ENCODE data around the gene CCT8.

Gene CCT8

DNA sequence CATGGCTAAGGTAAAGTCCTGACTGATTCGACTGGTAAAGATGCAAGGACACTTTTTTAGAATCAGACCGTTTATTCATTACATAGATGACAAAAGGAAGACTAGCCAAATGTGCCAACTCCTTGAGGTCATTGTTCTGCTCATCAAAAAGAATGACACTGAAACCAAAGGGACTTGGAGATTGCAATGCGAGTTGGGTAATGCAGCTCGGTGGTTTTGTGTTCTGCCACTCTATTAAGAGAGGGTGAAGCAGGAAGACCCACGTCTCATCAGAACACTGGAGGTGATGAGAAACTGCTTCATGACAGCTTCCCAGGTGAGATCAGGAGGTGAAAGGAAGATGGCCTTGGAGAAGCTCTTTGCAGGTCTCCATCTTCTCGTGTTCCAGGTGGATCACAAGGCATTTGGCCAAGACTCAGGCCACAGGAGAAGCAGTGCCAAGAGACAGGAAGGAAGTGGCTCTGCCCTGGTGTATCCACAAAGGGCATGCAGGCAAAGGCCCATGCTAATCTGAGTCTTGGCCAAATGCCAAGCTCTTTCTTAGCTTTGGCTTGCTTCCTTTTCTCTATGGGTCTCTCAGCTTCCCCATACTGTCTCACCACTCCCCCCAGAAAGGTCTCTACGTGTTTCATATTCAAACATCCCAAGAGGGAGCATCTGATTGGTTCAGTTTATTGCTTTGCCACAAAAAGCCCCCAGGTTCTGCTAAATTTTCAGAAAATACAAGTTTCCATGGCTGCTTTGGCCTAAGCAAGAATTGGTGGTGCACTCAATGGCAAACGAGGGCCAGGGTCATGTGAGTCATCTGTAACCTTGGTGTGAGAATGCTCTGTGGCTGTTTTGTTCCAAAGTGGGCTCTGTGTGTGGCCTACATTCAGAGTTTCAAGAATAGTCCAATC is 5.7 kb upstream of the CCT8 start:
- peak overlapping the region in 14 of 21 experiments; percentile 10 to 85 (median 40) for H3K27ac ChIP-seq

DNA sequence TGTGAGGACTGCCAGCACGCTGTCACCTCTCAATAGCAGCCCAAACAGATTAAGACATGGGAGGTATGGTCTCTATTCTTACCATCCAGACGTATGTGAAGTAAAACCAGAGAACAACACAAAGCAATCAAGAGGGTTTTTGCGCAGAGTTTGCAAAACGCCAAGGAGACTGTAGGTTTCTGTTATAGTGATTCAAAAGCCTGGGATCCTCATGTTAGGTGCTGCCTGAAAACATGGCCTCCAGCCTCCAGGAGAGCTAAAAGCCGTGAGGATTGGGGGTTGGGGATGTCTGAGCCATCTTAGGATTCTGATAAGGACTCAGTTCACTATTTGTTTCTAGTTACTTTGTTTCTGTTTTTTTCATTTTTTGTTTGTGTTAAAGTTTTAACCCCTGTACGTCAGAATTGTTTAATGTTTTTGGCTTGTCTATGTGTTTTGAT is 4.2 kb upstream of the CCT8 start:
- peak overlapping the region in 20 of 21 experiments; percentile 63 to 94 (median 84) for H3K27ac ChIP-seq
- H3K4me3 ChIP-seq: peak overlapping the region; percentile 28 to 66 (median 52)

More for the DNA sequence above, 5.7 kb upstream of the CCT8 start:
- no peak overlapping the region for H3K4me3 ChIP-seq

DNA sequence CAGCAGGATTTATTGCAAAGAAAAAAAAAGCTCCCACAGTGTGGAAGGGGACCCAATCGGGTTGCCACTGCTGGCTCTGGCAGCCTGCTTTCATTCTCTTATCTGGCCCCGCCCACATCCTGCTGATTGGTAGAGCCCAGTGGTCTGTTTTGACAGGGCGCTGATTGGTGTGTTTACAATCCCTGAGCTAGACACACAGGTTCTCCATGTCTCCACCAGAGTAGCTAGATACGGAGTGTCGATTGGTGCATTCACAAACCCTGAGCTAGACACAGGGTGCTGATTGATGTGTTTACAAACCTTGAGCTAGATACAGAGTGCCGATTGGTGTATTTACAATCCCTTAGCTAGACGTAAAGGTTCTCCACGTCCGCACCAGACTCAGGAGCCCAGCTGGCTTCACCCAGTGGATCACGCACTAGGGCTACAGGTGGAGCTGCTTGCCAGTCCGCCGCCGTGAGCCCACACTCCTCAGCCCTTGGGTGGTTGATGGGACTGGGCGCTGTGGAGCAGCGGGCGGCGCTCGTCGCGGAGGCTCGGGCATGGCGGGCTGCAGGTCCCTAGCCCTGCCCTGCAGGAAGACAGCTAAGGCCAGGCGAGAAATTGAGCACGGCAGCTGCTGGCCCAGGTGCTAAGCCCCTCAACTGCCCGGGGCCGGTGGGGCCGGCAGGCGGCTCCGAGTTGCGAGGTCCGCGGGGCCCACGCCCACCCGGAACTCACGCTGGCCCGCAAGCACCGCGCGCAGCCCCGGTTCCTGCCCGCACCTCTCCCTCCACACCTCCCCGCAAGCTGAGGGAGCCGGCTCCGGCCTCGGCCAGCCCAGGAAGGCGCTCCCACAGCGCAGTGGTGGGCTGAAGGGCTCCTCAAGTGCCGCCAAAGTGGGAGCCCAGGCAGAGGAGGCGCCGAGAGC is 3.5 kb upstream of the CCT8 start:
- Histone ChIP-seq H3K4me3 (peak overlapping the region; percentile 28 to 66 (median 52)), H3K27ac (peak overlapping the region; percentile 57 to 94 (median 84))

DNA sequence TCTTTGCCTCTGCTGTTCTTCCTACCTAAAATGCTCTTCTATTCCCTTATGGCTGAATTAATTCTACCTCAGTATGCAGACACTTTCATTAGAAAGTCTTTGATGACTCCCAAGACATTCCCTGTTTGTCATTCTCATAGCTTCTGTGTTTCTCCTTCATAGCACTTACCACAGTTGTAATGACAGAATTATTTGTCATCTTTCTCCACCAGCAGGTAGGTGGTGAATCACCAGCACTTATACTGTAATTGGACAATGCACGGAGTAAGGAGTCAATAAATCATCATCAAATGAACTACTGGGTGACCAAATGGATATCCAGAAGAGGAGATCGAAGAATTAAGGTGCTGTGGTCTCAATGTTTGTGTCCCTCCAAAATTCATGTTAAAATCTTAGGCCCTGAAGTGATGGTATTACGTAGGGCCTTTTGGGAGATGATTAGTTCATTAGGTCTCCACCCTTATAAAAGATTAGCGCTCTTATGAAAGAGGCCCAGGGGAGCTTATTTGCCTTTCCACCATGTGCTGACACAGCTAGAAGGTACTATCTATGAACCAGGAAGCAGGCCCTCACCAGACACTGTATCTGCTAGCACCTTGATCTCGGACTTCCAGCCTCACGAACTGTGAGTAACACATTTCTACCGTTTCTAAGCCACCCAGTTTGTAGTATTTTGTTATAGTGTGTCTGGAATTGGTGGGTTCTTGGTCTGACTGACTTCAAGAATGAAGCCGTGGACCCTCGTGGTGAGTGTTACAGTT is 2.4 kb upstream of the CCT8 start:
- Histone ChIP-seq H3K27ac (peak overlapping the region in 7 of 21 experiments; percentile 7 to 94 (median 85)), H3K4me3 (no peak overlapping the region)

DNA sequence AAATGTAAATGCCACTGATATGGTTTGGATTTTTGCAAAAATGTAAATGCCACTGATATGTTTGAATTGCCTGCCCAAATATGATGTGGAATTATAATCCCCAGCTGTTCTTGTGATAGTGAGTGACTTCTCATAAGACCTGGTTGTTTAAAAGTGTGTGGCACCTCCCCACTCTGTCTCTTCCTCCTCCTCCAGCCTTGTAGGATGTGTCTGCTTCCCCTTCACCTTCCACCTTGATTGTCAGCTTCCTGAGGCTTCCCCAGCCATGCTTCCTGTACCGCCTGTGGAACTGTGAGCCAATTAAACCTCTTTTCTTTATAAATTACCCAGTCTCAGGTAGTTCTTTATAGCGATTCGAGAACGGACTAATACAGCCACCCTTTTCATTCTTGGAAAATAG is 1.3 kb upstream of the CCT8 start:
- Histone ChIP-seq H3K27ac (no peak overlapping the region), H3K4me3 (no peak overlapping the region)

DNA sequence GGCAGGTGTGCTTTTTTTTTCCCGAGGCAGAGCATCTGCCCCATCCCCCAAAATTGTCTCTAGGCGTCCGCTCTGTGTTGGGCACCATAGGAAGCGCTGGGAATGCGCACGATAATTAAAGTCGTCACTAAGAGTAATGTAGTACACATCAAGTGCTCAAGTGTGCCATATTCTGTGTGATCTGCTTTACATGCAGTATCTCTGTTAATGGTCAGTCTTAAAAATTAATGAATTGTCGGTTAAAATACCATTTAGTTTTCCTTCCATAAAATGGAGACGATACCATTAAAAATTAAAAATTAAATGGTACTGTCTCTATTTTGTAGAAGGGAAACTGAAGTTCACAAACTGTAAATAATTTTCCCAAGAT is 544 bp upstream of the CCT8 start:
- peak overlapping the region; percentile 58 to 96 (median 76) for H3K4me3 ChIP-seq
- peak overlapping the region in 20 of 21 experiments; percentile 76 to 96 (median 92) for H3K27ac ChIP-seq

DNA sequence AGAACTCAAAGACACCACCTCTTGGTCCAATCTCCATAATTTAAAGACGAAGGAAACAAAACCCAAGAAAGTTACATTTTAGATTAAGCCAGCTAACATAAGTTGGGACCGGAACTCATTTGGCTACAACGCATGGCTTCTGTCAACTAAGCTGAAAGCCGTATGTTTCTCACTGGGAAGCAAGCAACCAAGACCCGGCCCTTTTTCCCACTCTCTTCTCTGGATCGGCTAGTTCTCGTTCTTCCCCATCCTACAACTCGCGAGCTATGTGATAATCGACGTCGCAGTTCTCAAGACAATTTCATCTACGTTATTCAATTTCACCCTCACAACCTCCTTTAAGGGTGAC is 601 bp downstream of the CCT8 start:
- peak overlapping the region; percentile 58 to 96 (median 76) for H3K4me3 ChIP-seq

DNA sequence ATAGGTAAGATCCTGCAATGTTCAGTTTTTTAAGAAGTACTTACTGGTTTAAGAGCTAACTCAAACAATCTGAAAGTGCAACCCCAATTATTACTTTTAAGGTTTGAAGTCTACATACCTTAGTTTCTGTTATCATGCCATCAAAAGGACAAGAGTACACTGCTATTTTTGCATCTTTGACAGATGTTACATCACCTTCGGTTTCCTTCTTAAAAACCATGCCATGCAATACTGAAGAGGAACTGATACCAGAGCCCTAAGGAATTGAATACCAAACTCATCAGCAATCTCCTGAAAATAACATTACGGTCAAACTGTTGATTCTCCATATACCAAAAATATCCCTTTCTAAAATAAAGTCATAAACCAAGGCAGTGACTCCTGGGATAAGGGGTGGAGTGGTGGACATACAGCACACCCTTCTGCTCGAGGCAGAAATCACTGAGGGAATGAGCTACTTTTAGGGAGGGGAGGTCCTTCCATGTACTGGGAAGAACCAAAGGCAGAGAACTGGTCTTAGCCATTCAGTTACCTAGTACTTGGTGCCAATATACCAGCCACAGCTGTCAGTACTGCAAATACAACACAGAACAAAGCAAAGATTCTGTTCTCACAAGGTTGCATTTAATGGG is 8.5 kb downstream of the CCT8 start:
- no peak overlapping the region for H3K4me3 ChIP-seq
- no peak overlapping the region for H3K27ac ChIP-seq

More for the DNA sequence above, 601 bp downstream of the CCT8 start:
- peak overlapping the region; percentile 76 to 98 (median 93) for H3K27ac ChIP-seq

DNA sequence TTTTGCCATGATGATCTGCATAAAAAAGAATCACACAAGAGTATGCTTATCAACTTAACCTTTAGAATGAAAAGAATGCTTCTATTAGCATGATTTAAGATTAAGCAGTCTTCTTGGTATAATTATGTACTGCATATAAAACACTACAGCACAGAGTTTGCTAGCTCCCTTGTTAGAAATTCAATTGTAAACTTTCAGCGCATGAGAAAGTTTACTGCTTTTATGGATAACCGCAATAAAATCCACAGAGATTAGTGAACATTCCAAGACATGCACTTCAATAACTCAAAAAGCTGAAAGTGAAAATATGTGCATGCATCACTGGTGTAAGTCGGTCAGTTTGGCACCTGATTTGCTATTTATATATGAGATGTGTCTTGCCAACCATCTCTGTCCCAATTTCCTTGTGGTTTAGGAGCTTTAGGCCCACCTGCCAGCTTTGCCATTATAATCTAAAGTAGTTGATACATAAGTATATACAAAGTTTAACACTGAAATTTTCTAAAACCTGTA is 16.9 kb downstream of the CCT8 start:
- H3K27ac ChIP-seq: no peak overlapping the region
- H3K4me3 ChIP-seq: no peak overlapping the region

DNA sequence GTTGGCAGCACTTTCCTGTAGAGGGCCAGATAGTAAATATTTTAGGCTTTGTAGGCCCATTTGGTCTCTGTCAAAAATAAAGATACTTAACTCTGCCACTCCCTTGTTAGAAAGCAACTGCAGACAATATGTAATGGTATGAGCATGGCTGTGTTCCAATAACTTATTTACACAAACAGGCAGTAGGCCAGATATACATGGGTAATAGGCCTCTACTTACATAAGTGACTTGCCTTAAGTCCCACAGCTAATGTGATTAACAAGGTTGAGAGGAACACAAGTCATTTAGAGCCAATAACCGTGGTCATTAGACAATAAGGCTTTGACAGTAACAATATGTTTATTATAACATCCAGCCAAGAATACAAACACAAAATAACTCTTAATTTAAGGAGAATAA is 17.4 kb downstream of the CCT8 start:
- H3K27ac ChIP-seq: no peak overlapping the region

DNA sequence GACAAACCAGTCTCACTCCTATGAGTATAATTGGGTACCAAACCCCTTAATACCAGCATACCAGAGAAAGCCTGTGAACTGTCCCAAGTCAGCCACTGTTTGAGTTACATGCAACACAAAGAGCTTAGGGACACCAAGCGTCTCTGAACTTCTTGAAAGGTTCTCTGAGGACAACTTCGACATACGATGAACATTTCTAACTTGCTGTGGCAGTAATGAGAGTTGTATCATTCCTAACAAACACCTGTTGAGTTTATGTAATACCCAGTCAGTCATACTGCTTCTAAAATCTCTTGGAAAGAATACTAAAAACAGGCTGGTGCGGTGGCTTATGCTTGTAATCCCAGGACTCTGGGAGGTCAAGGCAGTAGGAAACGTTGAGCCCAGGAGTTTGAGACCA is 18.4 kb downstream of the CCT8 start:
- Histone ChIP-seq H3K4me3 (no peak overlapping the region), H3K27ac (peak overlapping the region in 1 of 21 experiments; percentile 1)

More for the DNA sequence above, 17.4 kb downstream of the CCT8 start:
- H3K4me3 ChIP-seq: no peak overlapping the region

DNA sequence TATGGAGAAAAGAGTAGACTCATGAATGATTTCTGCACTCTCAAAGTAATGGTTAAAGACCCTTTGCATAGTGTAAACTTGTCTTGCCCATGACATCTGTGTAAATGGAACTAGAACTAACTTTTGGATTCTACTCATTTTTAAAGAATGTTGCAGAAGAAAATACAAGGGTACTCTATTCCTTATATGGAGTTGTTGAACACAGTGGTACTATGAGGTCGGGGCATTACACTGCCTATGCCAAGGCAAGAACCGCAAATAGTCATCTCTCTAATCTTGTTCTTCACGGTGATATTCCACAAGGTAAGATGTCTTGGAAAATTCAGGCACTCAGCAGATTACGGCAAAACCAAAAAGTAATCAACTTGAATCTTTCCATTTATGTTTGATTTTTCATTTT is 19.8 kb downstream of the CCT8 start:
- Histone ChIP-seq H3K27ac (no peak overlapping the region), H3K4me3 (no peak overlapping the region)

DNA sequence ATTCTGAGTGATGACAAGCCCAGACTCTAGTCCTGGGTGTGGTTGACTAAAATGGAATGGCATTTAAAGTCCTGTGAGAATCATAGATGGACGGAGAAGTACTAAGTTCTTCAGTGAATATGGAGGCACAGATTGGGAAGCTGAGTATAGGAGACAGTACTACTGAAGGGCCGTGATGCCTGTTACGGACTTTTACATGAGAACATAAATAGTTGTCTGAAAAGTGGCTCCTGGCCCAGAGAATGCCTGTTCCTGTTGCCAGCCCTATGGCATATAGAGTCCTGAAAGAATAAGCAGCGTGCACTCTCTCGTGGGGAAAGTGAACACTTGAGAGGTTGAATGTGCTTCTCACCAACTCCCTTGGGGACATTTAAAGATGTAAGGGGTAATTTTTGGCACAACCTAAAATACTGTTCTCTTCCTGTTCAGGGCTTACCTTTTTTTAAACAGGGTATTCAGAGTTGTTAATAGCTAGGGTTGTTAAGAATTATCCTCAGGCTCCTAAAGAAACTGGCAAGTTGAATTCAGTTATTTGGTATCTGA is 20.4 kb downstream of the CCT8 start:
- Histone ChIP-seq H3K27ac (no peak overlapping the region), H3K4me3 (no peak overlapping the region)

DNA sequence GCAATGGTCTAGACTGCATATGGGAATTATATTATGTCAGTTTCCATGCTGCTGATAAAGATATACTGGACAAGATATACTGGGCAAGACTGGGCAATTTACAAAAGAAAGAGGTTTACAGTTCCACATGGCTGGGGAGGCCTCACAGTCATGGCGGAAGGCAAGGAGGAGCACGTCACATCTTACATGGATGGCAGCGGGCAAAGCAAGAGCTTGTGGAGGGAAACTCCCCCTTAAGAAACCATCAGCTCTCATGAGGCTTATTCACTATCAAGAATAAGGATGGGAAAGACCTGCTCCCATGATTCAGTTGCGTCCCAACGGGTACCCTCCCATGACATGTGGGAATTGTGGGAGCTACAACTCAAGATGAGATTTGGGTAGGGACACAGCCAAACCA is 21.2 kb downstream of the CCT8 start:
- Histone ChIP-seq H3K27ac (no peak overlapping the region), H3K4me3 (no peak overlapping the region)

DNA sequence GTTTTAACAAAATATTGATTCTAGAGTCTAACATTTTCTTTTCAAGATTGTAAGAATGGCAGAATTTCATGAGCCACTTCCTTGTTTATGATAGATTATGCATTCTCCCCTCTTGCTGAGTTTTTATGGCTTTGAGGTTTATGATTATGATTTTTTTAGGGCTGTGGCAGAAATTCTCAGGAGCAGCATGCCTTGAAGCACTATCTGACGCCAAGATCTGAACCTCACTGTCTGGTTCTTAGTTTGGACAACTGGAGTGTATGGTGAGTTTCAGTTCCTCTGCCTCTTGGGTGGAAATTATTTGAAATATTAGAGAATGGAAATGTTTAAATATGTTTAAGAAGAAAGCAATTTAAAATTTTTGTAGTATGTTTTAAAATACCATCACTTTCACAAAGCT is 38.8 kb downstream of the CCT8 start:
- Histone ChIP-seq H3K4me3 (no peak overlapping the region), H3K27ac (no peak overlapping the region)

DNA sequence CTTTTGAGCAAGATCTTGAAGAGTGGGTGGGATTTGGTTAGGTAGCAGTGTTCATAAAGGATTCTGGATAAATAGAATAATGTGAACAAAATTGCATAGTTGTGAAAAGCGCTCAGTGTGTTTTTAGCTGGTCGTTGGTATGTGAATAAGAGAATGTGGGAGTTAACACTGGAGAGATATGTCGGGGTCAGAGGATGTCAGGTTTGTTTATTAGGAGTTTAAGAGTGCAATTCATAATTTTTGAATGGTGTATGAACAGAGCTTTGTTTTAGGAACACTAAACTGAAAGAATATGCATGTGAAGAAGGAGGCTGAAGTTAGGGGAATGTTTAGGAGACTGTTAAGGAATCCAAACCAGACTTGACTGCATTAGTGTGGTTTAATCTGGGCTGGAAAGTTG is 39.6 kb downstream of the CCT8 start:
- Histone ChIP-seq H3K4me3 (no peak overlapping the region), H3K27ac (peak overlapping the region in 1 of 21 experiments; percentile 11)

DNA sequence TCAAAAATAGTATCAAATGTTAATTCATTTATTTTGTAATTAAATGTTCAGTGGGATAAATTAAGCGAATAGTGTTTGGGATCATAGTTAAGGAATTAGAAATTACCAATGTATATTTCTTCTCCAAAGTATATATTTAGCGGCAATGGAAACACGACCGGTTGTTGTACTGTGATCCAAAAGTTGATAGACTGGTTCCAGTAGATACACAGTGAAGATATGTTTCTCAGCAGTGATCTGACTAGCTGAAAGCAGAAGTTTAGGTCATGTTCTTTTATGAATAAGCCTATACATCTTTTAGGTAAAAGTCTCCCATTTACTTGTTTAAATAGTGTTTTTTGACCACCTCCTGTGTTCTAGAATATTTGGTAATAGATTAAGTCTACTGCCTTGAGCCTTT is 40.1 kb downstream of the CCT8 start:
- H3K4me3 ChIP-seq: no peak overlapping the region
- peak overlapping the region in 1 of 21 experiments; percentile 11 for H3K27ac ChIP-seq

DNA sequence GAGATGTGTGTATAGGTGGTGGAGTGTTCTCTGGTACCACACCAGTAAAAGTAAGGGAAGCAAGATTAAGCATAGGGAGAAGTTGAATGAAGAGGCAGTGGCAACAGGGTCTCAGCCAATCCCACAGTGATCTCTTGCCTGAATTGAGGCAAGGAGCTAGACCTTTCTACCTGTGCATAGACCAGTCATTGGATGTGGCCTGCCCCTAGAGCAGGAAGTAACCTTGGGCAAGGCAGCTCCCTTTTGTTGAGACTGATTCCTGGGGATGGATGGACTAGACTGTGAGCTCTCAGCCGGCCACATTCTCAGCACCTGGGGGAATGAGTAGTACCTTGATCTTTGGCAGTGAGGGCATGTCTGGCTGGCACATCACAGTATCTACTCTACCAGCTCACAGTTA is 42.5 kb downstream of the CCT8 start:
- H3K27ac ChIP-seq: no peak overlapping the region
- no peak overlapping the region for H3K4me3 ChIP-seq

DNA sequence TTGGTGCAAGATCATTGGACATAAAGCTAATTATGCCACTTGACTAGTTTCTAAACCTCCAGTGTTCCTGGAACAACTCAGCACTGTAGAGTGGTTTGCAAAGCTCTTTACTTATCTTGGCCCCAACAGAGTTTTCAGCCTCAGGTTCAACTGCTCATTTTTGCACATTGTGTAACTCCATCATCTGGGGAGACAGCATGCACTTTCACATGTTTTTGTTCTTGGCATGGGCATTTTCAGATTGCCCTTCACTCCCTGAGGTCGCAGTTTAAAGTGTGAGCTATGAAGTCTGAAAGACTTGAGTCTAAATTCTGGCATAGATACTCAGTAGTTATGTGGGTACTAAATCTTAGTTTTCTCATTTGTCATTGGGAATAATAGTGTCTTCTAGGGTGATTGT is 43.9 kb downstream of the CCT8 start:
- Histone ChIP-seq H3K4me3 (no peak overlapping the region), H3K27ac (no peak overlapping the region)

Measured in skin epidermis (tissue), 12 donors.